Measurements from ENCODE around the gene CCDC50. TPM values are rescaled to one million over a fixed set of nuclear protein-coding genes. Genes with fewer than 3 reads are reported as not detected.

CCDC50 gene
- total RNA-seq, 4 donors from 2014 or later: 93.3 to 182 (median 125) TPM

GRCh38 chr3:191343913-191344312, 14.7 kb downstream of the CCDC50 start:
- DNase-seq (ENCODE audit: low spot score) (no peak), ATAC-seq (ENCODE audit: low FRiP score) (no peak)
- no peak for TF ChIP-seq CTCF (IDR thresholded peaks at IDR 0.05)

- no peak for ATAC-seq (ENCODE audit: low FRiP score)
- no peak for DNase-seq (ENCODE audit: low spot score)
- TF ChIP-seq CTCF (IDR thresholded peaks at IDR 0.05): no peak
Observed at GRCh38 chr3:191345334-191345733, 16.1 kb downstream of the CCDC50 start.

GRCh38 chr3:191347228-191347627, 18.0 kb downstream of the CCDC50 start:
- TF ChIP-seq CTCF (IDR thresholded peaks at IDR 0.05): no peak
- no peak for ATAC-seq (ENCODE audit: low FRiP score)
- no peak for DNase-seq (ENCODE audit: low spot score)

- no peak for ATAC-seq (ENCODE audit: low FRiP score)
- no peak for TF ChIP-seq CTCF (IDR thresholded peaks at IDR 0.05)
- no peak for DNase-seq (ENCODE audit: low spot score)
Observed at GRCh38 chr3:191348098-191348497, 18.9 kb downstream of the CCDC50 start.

- ATAC-seq (ENCODE audit: low FRiP score) (no peak), DNase-seq (ENCODE audit: low spot score) (no peak)
- TF ChIP-seq CTCF (IDR thresholded peaks at IDR 0.05): no peak
Observed at GRCh38 chr3:191350396-191351090, 21.3 kb downstream of the CCDC50 start.

GRCh38 chr3:191352014-191352413, 22.8 kb downstream of the CCDC50 start:
- no peak for TF ChIP-seq CTCF (IDR thresholded peaks at IDR 0.05)
- ATAC-seq (ENCODE audit: low FRiP score): no peak
- no peak for DNase-seq (ENCODE audit: low spot score)

GRCh38 chr3:191353022-191353777, 24.0 kb downstream of the CCDC50 start:
- no peak for ATAC-seq (ENCODE audit: low FRiP score)
- TF ChIP-seq CTCF (IDR thresholded peaks at IDR 0.05): no peak
- no peak for DNase-seq (ENCODE audit: low spot score)
